ENCODE results near the gene SERINC3.

SERINC3 gene

DNA sequence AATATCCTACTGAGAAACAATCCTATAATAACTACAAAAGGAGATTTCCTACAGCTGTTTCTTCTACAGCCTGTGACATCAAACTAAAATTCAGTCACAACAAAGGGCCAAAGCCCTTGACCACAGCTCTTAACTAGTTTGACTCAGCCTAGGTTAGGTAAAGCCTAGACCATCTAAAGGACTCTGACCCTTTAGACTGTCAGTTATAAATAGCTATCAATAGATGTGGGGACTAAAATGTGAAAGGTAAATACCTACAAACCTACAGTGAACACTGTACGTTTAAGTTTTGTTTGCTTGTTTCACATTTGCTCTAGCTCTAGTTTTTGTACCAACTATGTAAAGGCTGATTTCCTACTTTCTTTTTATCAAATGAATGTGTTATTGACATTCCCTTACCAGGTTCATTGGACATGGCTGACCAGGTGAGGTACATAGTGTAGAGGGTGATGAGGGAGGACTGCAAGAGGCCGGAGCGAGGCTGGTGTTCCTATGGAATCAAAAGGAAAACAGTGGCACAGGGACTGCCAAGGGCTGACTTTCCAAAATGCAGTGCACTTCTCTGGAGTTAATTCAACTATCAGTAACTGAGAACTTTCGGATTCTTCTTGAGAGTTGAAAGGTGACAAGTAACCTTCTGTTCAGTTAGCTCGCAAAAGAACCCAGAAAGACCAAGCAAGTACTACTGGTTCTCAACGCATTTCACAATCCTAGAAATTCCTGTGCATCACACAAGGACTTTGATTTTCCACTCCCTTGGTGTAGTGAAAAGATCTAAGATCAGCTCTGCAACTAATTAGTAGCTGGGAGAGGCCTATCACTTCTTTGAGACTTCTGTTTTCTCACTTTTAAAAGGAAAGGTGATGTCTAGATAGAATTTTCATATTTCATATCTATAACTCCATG, 17.2 kb downstream of the SERINC3 start:
- H3K4me3 ChIP-seq (ENCODE audit: low read depth, low read length), result no peak overlapping the region
- TF ChIP-seq, protein P1, sequence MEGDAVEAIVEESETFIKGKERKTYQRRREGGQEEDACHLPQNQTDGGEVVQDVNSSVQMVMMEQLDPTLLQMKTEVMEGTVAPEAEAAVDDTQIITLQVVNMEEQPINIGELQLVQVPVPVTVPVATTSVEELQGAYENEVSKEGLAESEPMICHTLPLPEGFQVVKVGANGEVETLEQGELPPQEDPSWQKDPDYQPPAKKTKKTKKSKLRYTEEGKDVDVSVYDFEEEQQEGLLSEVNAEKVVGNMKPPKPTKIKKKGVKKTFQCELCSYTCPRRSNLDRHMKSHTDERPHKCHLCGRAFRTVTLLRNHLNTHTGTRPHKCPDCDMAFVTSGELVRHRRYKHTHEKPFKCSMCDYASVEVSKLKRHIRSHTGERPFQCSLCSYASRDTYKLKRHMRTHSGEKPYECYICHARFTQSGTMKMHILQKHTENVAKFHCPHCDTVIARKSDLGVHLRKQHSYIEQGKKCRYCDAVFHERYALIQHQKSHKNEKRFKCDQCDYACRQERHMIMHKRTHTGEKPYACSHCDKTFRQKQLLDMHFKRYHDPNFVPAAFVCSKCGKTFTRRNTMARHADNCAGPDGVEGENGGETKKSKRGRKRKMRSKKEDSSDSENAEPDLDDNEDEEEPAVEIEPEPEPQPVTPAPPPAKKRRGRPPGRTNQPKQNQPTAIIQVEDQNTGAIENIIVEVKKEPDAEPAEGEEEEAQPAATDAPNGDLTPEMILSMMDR (IDR thresholded peaks at IDR 0.05; ENCODE audit: low read depth, low read length), result no peak

DNA sequence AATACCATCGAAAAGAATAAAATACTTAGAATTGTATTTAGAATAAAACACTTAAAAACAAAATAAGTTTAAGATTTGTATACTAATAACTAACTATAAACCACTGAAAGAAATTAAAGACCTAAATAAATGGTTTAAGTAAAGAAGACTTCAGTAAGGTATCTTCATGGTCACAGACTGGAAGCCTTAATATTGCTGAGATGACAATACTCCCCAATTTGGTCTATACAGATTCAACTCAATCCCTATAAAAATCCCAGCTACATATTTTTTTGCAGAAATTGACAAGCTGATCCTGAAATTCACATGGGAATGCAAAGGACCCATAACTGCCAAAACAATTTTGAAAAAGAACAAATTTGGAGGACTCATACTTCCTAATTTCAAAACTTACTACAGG, 18.9 kb downstream of the SERINC3 start:
- TF ChIP-seq, protein P1 (IDR thresholded peaks at IDR 0.05; ENCODE audit: low read depth, low read length), result no peak
- H3K4me3 ChIP-seq (ENCODE audit: low read depth, low read length), result no peak overlapping the region

DNA sequence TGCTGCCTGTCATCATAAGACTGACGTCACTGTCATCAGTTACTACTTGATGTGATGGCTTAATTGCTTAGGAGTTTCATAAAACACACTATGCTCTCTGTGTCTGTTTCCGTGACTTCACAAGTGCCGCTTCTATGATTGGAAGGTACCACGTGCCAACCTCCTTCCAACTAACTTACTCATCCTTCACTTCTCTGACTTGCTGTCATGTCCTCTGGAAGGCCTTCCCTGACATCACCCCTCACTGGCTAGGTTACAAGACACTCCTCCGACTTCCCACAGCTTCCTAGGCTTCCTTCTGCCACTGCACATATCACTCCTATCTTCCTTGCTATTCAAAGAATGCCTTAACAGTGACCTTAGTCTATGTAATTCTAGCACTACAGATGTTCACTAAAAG, 20.4 kb downstream of the SERINC3 start:
- TF ChIP-seq, protein P1 (IDR thresholded peaks at IDR 0.05; ENCODE audit: low read depth, low read length), result no peak
- no peak overlapping the region for H3K4me3 ChIP-seq (ENCODE audit: low read depth, low read length)

GRCh38 chr20:44500221-44500620, 21.6 kb downstream of the SERINC3 start:
- TF ChIP-seq, protein P1 (IDR thresholded peaks at IDR 0.05; ENCODE audit: low read depth, low read length), result no peak

DNA sequence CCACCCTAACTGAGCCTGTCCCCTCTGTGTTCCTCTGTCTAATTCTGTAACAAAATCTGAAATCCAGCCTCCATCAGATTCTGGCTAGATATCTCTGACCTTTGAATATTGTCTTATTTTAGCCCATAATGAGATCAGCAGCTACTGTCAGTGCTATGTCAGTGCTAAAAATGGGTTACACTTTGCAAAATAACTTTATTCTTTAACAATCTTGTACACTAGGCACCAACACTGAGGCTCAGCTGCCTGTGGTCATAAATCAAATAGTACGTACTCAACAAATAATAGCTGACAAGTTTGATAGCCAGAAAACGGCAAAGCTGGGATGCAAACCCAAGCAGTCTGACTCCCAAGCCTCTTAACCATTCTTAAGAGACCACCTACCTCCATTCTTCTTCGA, 24.1 kb downstream of the SERINC3 start:
- TF ChIP-seq, protein P1 (IDR thresholded peaks at IDR 0.05; ENCODE audit: low read depth, low read length), result no peak
- no peak overlapping the region for H3K4me3 ChIP-seq (ENCODE audit: low read depth, low read length)

More at GRCh38 chr20:44500221-44500620, 21.6 kb downstream of the SERINC3 start:
- H3K4me3 ChIP-seq (ENCODE audit: low read depth, low read length), result no peak overlapping the region

GRCh38 chr20:44496976-44497375, 24.9 kb downstream of the SERINC3 start:
- TF ChIP-seq, protein P1 (IDR thresholded peaks at IDR 0.05; ENCODE audit: low read depth, low read length), result no peak
- no peak overlapping the region for H3K4me3 ChIP-seq (ENCODE audit: low read depth, low read length)

DNA sequence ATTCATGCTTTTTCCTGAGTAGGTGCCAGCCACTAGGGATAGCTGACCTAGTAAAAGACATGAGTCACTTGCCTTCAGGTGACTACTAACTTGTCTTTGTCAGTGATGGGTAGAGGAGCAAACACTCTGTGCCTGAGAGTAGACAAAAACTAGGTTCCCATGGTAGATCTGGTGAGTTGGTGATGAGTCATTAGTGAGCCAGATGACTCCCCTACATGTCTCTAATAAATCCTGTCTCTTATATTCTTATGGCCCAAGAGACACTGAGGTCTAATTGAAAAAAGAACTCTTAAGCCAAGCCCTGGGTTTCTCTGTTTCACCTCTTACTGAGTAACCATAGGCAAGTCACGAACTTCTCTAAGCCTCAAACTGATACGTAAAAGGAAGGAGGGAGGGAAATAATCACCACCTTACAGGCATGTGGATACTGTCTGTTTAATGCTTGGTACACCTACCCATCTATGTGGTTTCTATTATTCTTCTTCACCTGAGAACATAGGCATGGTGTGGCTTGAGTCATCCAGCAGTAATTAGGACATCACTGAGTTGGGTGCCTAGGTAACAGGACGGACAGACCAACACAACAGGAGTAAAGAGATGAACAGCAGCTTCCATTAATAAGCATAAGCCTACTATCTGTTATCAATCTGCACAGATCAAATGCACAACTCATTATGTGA, 25.9 kb downstream of the SERINC3 start:
- H3K4me3 ChIP-seq (ENCODE audit: low read depth, low read length), result no peak overlapping the region
- TF ChIP-seq, protein P1 (IDR thresholded peaks at IDR 0.05; ENCODE audit: low read depth, low read length), result no peak

Measured in WI38 (cell line).